Measurements from ENCODE around the gene PNKP. TPM values are rescaled to one million over a fixed set of nuclear protein-coding genes. Genes with fewer than 3 reads are reported as not detected.
A peak's percentile ranks its signal among the peaks of the same experiment; 100 is the strongest.

The PNKP gene
- 72.0 and 74.7 TPM in 2 replicates for total RNA-seq (2013; cell fraction: nucleolus; rRNA removed)
- 42.3 and 55.5 TPM in 2 replicates for total RNA-seq (2014; rRNA removed)
- total RNA-seq (2014; rRNA removed; fragmentation: Illumina TruSeq; extraction: Trizol) = 19.3 and 20.2 TPM in 2 replicates
- 61.4 and 82.3 TPM in 2 replicates for total RNA-seq (2021)
- polyA plus RNA-seq (2011; ENCODE audit: low read depth) = 13.5 TPM
- 9.2 and 14.6 TPM in 2 replicates for polyA plus RNA-seq (2011; rRNA removed)
- 12.5 and 23.5 TPM in 2 replicates for polyA plus RNA-seq (2011; cell fraction: cytosol; rRNA removed)
- 123 and 193 TPM in 2 replicates for polyA plus RNA-seq (2011; cell fraction: nucleus; rRNA removed)
- 31.3 and 48.0 TPM in 2 replicates for polyA plus RNA-seq (2012)
- 15.1 and 20.3 TPM in 2 replicates for polyA plus RNA-seq (2014; fragmentation: Illumina TruSeq; extraction: Trizol)
- polyA plus RNA-seq (2014; fragmentation: Nextera tagmentation; extraction: Ambion mirVana) = 1 to 10 TPM; 2.9 to 4.0 TPM
- polyA plus RNA-seq (2014; rRNA removed) = 73.5 and 77.2 TPM in 2 replicates
- 10 to 100 TPM; 46.2 to 47.4 TPM for polyA plus RNA-seq (2016; fragmentation: Nextera tagmentation; extraction: Ambion mirVana)
- 9.7 and 14.6 TPM in 2 replicates for polyA minus RNA-seq (2011; rRNA and poly(A)+ RNA removed)
- 9.6 and 16.8 TPM in 2 replicates for polyA minus RNA-seq (2011; cell fraction: cytosol; rRNA and poly(A)+ RNA removed)
- 27.8 and 56.3 TPM in 2 replicates for polyA minus RNA-seq (2011; cell fraction: nucleus; rRNA and poly(A)+ RNA removed)
- percentile 74 among the genes with signal in this experiment for Bru-seq, nascent RNA
- percentile 77 among the genes with signal in this experiment for BruChase-seq, experiment 1, labeled RNA remaining after a 6-hour chase
- percentile 72 among the genes with signal in this experiment for BruChase-seq, experiment 2, labeled RNA remaining after a 2-hour chase
- long read RNA-seq, experiment 1, transcript PNKP-201 (17 exons, 2,041 nt) = major isoform, 11 of 17 reads
- long read RNA-seq, experiment 1, partial matches to known transcripts = 0 of 17 reads
- long read RNA-seq, experiment 1, other reads (novel, unspliced or antisense) = 3 of 17 reads
- long read RNA-seq, experiment 2, partial matches to known transcripts = 0 of 4 reads
- long read RNA-seq, experiment 2, other reads (novel, unspliced or antisense) = 1 of 4 reads

DNA sequence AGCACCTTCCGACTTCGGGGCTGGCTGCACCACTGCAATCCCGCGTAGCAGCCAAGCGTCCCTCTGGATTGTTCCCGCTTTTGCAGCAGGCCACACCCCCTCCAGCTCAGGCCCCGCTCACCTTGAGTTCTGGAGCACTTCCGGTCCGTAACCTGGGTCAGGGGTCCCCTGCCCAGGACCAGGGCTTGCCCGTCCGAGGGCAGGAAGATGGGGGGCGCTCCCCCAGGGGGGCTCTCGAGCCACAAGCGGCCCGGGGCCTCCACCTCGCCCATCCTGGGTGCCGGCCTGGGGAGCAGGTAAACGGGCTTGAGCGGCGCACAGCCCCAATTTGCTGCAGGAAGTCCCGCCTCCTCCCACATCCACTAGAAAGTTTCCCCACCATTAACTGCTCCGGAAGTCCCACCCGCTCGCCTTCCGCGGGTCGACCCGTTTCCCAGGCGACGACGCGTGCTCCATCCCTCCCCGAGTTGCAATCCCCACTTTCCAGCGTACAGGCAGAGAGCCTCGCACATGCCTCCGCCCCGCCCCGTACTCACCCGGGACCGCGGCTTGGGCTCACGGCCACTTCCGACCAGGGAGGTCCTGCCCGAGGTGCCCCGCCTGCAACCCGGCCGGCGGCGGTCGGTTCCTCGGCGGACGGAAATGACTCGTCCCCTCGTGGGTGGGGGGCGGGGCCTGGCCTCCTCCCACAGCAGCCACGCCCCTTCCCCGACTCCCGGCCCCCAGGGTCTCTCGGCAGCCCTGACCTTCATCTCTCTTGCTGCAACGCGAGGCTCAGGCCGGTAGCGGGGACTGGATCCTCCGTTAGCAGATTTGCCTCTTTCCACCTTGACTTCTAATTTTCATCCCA is at the start of gene PNKP:
Gene PNKP (minus strand): TSS at position 644 of the 850 bp plus-strand sequence. CDS start 372 bp downstream, at position 272.
- BruUV-seq (replicated peaks) = no TSS peak
- Histone ChIP-seq H3K9me3 (replicated peaks; ENCODE audit: control insufficient read depth, insufficient read depth, low read length) (no peaks in the 10 kb centered on the region), H3K27ac (ENCODE audit: control insufficient read depth, insufficient read depth) (peak within 1 kb of the TSS; percentile 87), H3K4me2 (ENCODE audit: control insufficient read depth, insufficient read depth) (peak within 1 kb of the TSS; percentile 95), H3K9ac (ENCODE audit: control insufficient read depth, insufficient read depth, low read length) (peak within 1 kb of the TSS; percentile 80), H3K4me3 (peak within 1 kb of the TSS; percentile 86), H4K20me1 (ENCODE audit: control insufficient read depth, insufficient read depth) (no peaks in the 10 kb centered on the region), H2AFZ (ENCODE audit: control insufficient read depth, low read depth, low read length) (peak within 1 kb of the TSS; percentile 98), H3K36me3 (ENCODE audit: control insufficient read depth in 2 of 2, insufficient read depth in 2 of 2, low read length in 1 of 2) (peaks cover 9 to 14% of the 10 kb centered on the region in 2 experiments), H3K79me2 (ENCODE audit: control insufficient read depth, insufficient read depth, low read length) (peaks cover 21% of the 10 kb centered on the region), H3K27me3 (replicated peaks in 1 of 2; ENCODE audit: control insufficient read depth in 2 of 2, insufficient read depth in 2 of 2, low read length in 1 of 2) (no peaks in the 10 kb centered on the region), H3K4me1 (ENCODE audit: control insufficient read depth, insufficient read depth, low read length) (peaks cover 25% of the 10 kb centered on the region)
- FAIRE-seq = peak; percentile 94
- DNase-seq (ENCODE audit: low read depth, low spot score) = no peak
- ChIA-PET SMC1A (ENCODE audit: uncharacterized antibody, unreplicated experiment) (interaction anchor here (0.8 to 1.1 kb wide), 2 partner anchors 10 to 23 kb away, joined by 3 read pairs; partner anchors contain the start of genes AKT1S1 and TBC1D17), RAD21 (ENCODE audit: unreplicated experiment) (interaction anchor here (1.2 to 2.5 kb wide), 4 partner anchors 9 to 62 kb away, joined by 3 to 8 read pairs (median 6); partner anchors contain the start of genes AKT1S1, ATF5, PTOV1 and TBC1D17), POLR2A (interaction anchor here (0.6 to 1.9 kb wide), 15 partner anchors 9 to 408 kb away, joined by 3 to 12 read pairs (median 3); partner anchors contain the start of genes AKT1S1, NUP62, PTOV1 and TBC1D17), CTCF (interaction anchor here (0.7 to 2.0 kb wide), 5 partner anchors 10 to 63 kb away, joined by 3 to 6 read pairs (median 3); partner anchors contain the start of genes AKT1S1, NUP62, PTOV1 and TBC1D17)
- in situ Hi-C loops (cut with MboI) = no loop called here
- peak; percentile 67 for ATAC-seq
- intact Hi-C loops (cut with micrococcal nuclease; ENCODE audit: unreplicated experiment) = loop anchor here (5.0 kb wide), 2 partner anchors 100 to 190 kb away; partner anchors contain the start of genes AP2A1 and PRMT1
- under 1% methylated on average over 55 of the region's 65 CpGs for WGBS (ENCODE audit: insufficient coverage, insufficient replicate concordance, low lambda C conversion rate, missing lambda C conversion rate)
- no peak for TF ChIP-seq ZNF274 (IDR thresholded peaks at IDR 0.05; ENCODE audit: insufficient read depth, insufficient read length)
- peak; percentile 73 for TF ChIP-seq CHD2 (IDR thresholded peaks at IDR 0.05; ENCODE audit: borderline replicate concordance, low read depth, low read length)
- no peak for TF ChIP-seq FOS (IDR thresholded peaks at IDR 0.05; ENCODE audit: borderline replicate concordance, extremely low read depth, insufficient read length)
- TF ChIP-seq NFXL1 (IDR thresholded peaks at IDR 0.05; ENCODE audit: borderline replicate concordance) = no peak
- peak in 1 of 2 experiments; percentile 5; a peak in 1 of 4 replicates for TF ChIP-seq SRF (IDR thresholded peaks at IDR 0.05; ENCODE audit: low read depth in 2 of 2, low read length in 2 of 2)
- peak; percentile 96 for TF ChIP-seq POLR2A (IDR thresholded peaks at IDR 0.05; ENCODE audit: low read depth, low read length)
- TF ChIP-seq SP1 (IDR thresholded peaks at IDR 0.05; ENCODE audit: low read depth, low read length) = peak; percentile 72
- TF ChIP-seq SUZ12 (IDR thresholded peaks at IDR 0.05; ENCODE audit: unreplicated experiment) = no peak
- no peak for TF ChIP-seq IRF5 (IDR thresholded peaks at IDR 0.05; ENCODE audit: borderline replicate concordance)
- TF ChIP-seq CREM (IDR thresholded peaks at IDR 0.05; ENCODE audit: low read depth) = peak; percentile 87
- TF ChIP-seq NBN (IDR thresholded peaks at IDR 0.05) = peak; percentile 93
- TF ChIP-seq HDAC2 (IDR thresholded peaks at IDR 0.05) = no peak
- TF ChIP-seq BCL3 (IDR thresholded peaks at IDR 0.05; ENCODE audit: borderline replicate concordance, insufficient read depth, low read depth, low read length, poor library complexity, severe bottlenecking) = no peak
- TF ChIP-seq EZH2 (IDR thresholded peaks at IDR 0.05; ENCODE audit: borderline replicate concordance, control insufficient read depth, low read depth, low read length) = no peak
- TF ChIP-seq CBX5 (IDR thresholded peaks at IDR 0.05; ENCODE audit: low read depth) = no peak
- no peak for TF ChIP-seq BRCA1 (IDR thresholded peaks at IDR 0.05; ENCODE audit: low read depth, low read length)
- no peak for TF ChIP-seq MYB (IDR thresholded peaks at IDR 0.05; ENCODE audit: borderline replicate concordance, low read depth, low read length)
